Liver (tissue), 9 donors: ENCODE results near the gene CEP57. TPM values are rescaled to one million over a fixed set of nuclear protein-coding genes. Genes with fewer than 3 reads are reported as not detected.

ENCODE experiments used
- DNase-seq: peaks from one replicate; pipeline ENCODE4 v3.0.0-alpha.2; 2017; ENCODE audit warnings: low spot score
- H3K27ac ChIP-seq, 2 donors: one replicate each; pipeline ENCODE4 v1.7.0; 2013; ENCODE audit warnings: inconsistent platforms in 2 of 2, low read length in 2 of 2, control low read depth in 1 of 2, low read depth in 1 of 2, mild to moderate bottlenecking in 1 of 2
- H3K27me3 ChIP-seq, 4 donors: one replicate each; pipeline versions ENCODE4 v1.6.1 to v1.7.0; 2013; ENCODE audit warnings: low read length in 3 of 4, inconsistent platforms in 1 of 4, mild to moderate bottlenecking in 1 of 4, moderate library complexity in 1 of 4; ENCODE audit not compliant: control insufficient read depth in 4 of 4, insufficient read depth in 4 of 4
- H3K36me3 ChIP-seq, 4 donors: one replicate each; pipeline versions ENCODE4 v1.6.1 to v1.7.0; 2013; ENCODE audit warnings: low read length in 3 of 4, mild to moderate bottlenecking in 3 of 4, low read depth in 1 of 4, moderate library complexity in 1 of 4; ENCODE audit not compliant: control insufficient read depth in 4 of 4, insufficient read depth in 3 of 4
- H3K4me1 ChIP-seq, 4 donors: one replicate each; pipeline versions ENCODE4 v1.6.1 to v1.7.0; 2013; ENCODE audit warnings: low read length in 3 of 4, mild to moderate bottlenecking in 3 of 4, moderate library complexity in 1 of 4; ENCODE audit not compliant: control insufficient read depth in 4 of 4, insufficient read depth in 4 of 4
- H3K4me3 ChIP-seq, 3 donors: one replicate each; pipeline versions ENCODE4 v1.6.1 to v1.7.0; 2013; ENCODE audit warnings: low read length in 3 of 3, control low read depth in 1 of 3, low read depth in 1 of 3, mild to moderate bottlenecking in 1 of 3
- H3K9ac ChIP-seq, 2 donors: one replicate each; pipeline ENCODE4 v1.7.0; 2013; ENCODE audit warnings: low read length in 2 of 2, mild to moderate bottlenecking in 2 of 2, moderate library complexity in 2 of 2, control low read depth in 1 of 2, low read depth in 1 of 2
- H3K9me3 ChIP-seq, 4 donors: one replicate each; pipeline versions ENCODE4 v1.6.1 to v1.7.0; 2013; ENCODE audit warnings: low read length in 3 of 4; ENCODE audit not compliant: control insufficient read depth in 4 of 4
- ATF3 ChIP-seq: IDR thresholded peaks from 2 replicates; pipeline ENCODE4 v1.6.1; 2016; ENCODE audit warnings: antibody characterized with exemption
- FOXA1 ChIP-seq: IDR thresholded peaks from 2 replicates; pipeline ENCODE4 v1.6.1; 2016; ENCODE audit warnings: antibody characterized with exemption
- FOXA2 ChIP-seq: IDR thresholded peaks from 2 replicates; pipeline ENCODE4 v1.6.1; 2016; ENCODE audit warnings: antibody characterized with exemption
- GABPA ChIP-seq, 2 donors: IDR thresholded peaks in 1 of 2; conservative IDR thresholded peaks in 1 of 2; 2 replicates each; pipeline ENCODE4 v1.6.1; 2016; ENCODE audit warnings: antibody characterized with exemption in 2 of 2, mild to moderate bottlenecking in 1 of 2, moderate library complexity in 1 of 2
- HNF4A ChIP-seq, 2 donors: conservative IDR thresholded peaks; 2 replicates each; pipeline ENCODE4 v1.6.1; 2016; ENCODE audit warnings: antibody characterized with exemption in 2 of 2, mild to moderate bottlenecking in 2 of 2
- HNF4G ChIP-seq: IDR thresholded peaks from 2 replicates; pipeline ENCODE4 v1.6.1; 2016; ENCODE audit warnings: antibody characterized with exemption
- JUND ChIP-seq, 2 donors: IDR thresholded peaks; 2 replicates each; pipeline ENCODE4 v1.6.1; 2016; ENCODE audit warnings: antibody characterized with exemption in 2 of 2
- MAX ChIP-seq: IDR thresholded peaks from 2 replicates; pipeline ENCODE4 v1.6.1; 2016; ENCODE audit warnings: antibody characterized with exemption
- NR2F2 ChIP-seq: IDR thresholded peaks from 2 replicates; pipeline ENCODE4 v1.6.1; 2016; ENCODE audit warnings: antibody characterized with exemption
- RAD21 ChIP-seq, 2 donors: IDR thresholded peaks; 2 replicates each; pipeline ENCODE4 v1.6.1; 2016; ENCODE audit warnings: antibody characterized with exemption in 2 of 2, mild to moderate bottlenecking in 2 of 2
- RXRA ChIP-seq, 2 donors: IDR thresholded peaks; 2 replicates each; pipeline ENCODE4 v1.6.1; 2017 to 2018; ENCODE audit warnings: antibody characterized with exemption in 2 of 2, mild to moderate bottlenecking in 1 of 2
- SP1 ChIP-seq: IDR thresholded peaks from 2 replicates; pipeline ENCODE4 v1.6.1; 2018; ENCODE audit warnings: antibody characterized with exemption, mild to moderate bottlenecking
- TAF1 ChIP-seq: conservative IDR thresholded peaks from 2 replicates; pipeline ENCODE4 v1.6.1; 2016; ENCODE audit warnings: antibody characterized with exemption, mild to moderate bottlenecking
- YY1 ChIP-seq: IDR thresholded peaks from 2 replicates; pipeline ENCODE4 v1.6.1; 2016; ENCODE audit warnings: antibody characterized with exemption, mild to moderate bottlenecking
- ZBTB33 ChIP-seq: IDR thresholded peaks from 2 replicates; pipeline ENCODE4 v1.6.1; 2016; ENCODE audit warnings: antibody characterized with exemption
- WGBS: extraction: QIAGEN DNeasy Blood & Tissue Kit; methylation state at CpG from one replicate; pipeline ENCODE4 v1.1.7; 2013; 5-methylcytosine and 5-hydroxymethylcytosine counted together
- polyA plus RNA-seq, 2 donors: library from polyadenylated mRNA; stranded (reverse) in 1 of 2; unstranded in 1 of 2; fragments of 200-250 nt in 1 of 2; fragments of >200 nt in 1 of 2; fragmentation: Nextera tagmentation in 1 of 2; extraction: Ambion mirVana in 1 of 2; gene quantifications; one replicate each; pipeline versions ENCODE4 v1.2.1 to v1.2.3, GENCODE V29; 2013 to 2015
- total RNA-seq, 2 donors: library from RNA; depleted of rRNA; stranded (reverse); fragments of >200 nt; gene quantifications; one replicate each; pipeline ENCODE4 v1.2.3, GENCODE V29; 2014
- TF ChIP-seq, protein P1 (sequence below): IDR thresholded peaks from 2 replicates; pipeline ENCODE4 v1.6.1; 2016; ENCODE audit warnings: antibody characterized with exemption, mild to moderate bottlenecking
- TF ChIP-seq, protein P2 (sequence below): fragments of 150-350 bp; IDR thresholded peaks from 2 replicates; pipeline ENCODE4 v1.5.1; 2017; ENCODE audit warnings: improper control_type of control experiment, low read depth, low read length; ENCODE audit not compliant: missing input control
- donor health status: healthy.
- donor health status: healthy.
- donor health status: healthy.
- donor health status: healthy.
- donor health status: healthy.

CEP57 gene
- total and polyA plus RNA-seq, 4 donors: 11.2 to 32.8 (median 31.1) TPM

- Histone ChIP-seq H3K9ac (peak overlapping the region; percentile 61 to 100), H3K27me3 (no peaks in the 10 kb centered on the region), H3K9me3 (no peaks in the 10 kb centered on the region), H3K4me3 (peak overlapping the region; percentile 33 to 96 (median 93)), H3K36me3 (peaks cover 0 to under 1% (median 0%) of the 10 kb centered on the region in 4 donors), H3K27ac (peak overlapping the region; percentile 99), H3K4me1 (peaks cover 11 to 50% (median 23%) of the 10 kb centered on the region in 4 donors)
- 74% methylated on average over 8 of the region's 8 CpGs for WGBS
- DNase-seq: no peak
- TF ChIP-seq JUND (IDR thresholded peaks at IDR 0.05) (no peak), ATF3 (no peak), HNF4A (conservative IDR thresholded peaks at IDR 0.05) (no peak), MAX (no peak), HNF4G (no peak), ZBTB33 (no peak), SP1 (no peak)
- TF ChIP-seq, protein P1, sequence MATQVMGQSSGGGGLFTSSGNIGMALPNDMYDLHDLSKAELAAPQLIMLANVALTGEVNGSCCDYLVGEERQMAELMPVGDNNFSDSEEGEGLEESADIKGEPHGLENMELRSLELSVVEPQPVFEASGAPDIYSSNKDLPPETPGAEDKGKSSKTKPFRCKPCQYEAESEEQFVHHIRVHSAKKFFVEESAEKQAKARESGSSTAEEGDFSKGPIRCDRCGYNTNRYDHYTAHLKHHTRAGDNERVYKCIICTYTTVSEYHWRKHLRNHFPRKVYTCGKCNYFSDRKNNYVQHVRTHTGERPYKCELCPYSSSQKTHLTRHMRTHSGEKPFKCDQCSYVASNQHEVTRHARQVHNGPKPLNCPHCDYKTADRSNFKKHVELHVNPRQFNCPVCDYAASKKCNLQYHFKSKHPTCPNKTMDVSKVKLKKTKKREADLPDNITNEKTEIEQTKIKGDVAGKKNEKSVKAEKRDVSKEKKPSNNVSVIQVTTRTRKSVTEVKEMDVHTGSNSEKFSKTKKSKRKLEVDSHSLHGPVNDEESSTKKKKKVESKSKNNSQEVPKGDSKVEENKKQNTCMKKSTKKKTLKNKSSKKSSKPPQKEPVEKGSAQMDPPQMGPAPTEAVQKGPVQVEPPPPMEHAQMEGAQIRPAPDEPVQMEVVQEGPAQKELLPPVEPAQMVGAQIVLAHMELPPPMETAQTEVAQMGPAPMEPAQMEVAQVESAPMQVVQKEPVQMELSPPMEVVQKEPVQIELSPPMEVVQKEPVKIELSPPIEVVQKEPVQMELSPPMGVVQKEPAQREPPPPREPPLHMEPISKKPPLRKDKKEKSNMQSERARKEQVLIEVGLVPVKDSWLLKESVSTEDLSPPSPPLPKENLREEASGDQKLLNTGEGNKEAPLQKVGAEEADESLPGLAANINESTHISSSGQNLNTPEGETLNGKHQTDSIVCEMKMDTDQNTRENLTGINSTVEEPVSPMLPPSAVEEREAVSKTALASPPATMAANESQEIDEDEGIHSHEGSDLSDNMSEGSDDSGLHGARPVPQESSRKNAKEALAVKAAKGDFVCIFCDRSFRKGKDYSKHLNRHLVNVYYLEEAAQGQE: no peak
- TF ChIP-seq, protein P2, sequence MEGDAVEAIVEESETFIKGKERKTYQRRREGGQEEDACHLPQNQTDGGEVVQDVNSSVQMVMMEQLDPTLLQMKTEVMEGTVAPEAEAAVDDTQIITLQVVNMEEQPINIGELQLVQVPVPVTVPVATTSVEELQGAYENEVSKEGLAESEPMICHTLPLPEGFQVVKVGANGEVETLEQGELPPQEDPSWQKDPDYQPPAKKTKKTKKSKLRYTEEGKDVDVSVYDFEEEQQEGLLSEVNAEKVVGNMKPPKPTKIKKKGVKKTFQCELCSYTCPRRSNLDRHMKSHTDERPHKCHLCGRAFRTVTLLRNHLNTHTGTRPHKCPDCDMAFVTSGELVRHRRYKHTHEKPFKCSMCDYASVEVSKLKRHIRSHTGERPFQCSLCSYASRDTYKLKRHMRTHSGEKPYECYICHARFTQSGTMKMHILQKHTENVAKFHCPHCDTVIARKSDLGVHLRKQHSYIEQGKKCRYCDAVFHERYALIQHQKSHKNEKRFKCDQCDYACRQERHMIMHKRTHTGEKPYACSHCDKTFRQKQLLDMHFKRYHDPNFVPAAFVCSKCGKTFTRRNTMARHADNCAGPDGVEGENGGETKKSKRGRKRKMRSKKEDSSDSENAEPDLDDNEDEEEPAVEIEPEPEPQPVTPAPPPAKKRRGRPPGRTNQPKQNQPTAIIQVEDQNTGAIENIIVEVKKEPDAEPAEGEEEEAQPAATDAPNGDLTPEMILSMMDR: no peak
Measured at GRCh38 chr11:95792200-95792599, 1.9 kb downstream of the CEP57 start.

DNA sequence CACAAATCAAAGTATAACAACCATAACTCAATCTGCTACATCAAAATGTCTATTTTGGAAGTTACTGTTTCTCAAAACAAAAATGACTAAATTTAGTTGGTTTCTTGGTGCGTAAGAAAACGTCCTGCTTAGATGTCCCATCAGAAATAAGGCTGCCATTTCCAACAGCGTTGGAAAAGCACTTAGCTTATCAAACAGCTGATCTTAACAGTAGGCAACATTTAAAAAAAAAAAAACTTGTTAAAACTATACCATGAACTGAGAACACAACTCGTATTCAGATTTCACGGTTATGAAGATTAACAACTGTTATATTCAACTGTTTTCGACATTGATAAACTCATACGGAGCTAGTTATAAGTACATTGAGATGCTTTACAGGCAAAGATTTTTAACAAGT lies 2.4 kb downstream of the CEP57 start:
- 95% methylated on average over 7 of the region's 7 CpGs for WGBS
- no peak for DNase-seq
- H3K9ac ChIP-seq: peak overlapping the region in 1 of 2 donors; percentile 100
- peak overlapping the region in 1 of 3 donors; percentile 33 for H3K4me3 ChIP-seq
- H3K27me3 ChIP-seq: no peaks in the 10 kb centered on the region
- H3K27ac ChIP-seq: peak overlapping the region in 1 of 2 donors; percentile 23
- H3K36me3 ChIP-seq: no peaks in the 10 kb centered on the region
- H3K4me1 ChIP-seq: peaks cover 11 to 50% (median 23%) of the 10 kb centered on the region in 4 donors
- H3K9me3 ChIP-seq: no peaks in the 10 kb centered on the region
- TF ChIP-seq RXRA (IDR thresholded peaks at IDR 0.05): no peak
- TF ChIP-seq HNF4A (conservative IDR thresholded peaks at IDR 0.05): no peak
- TF ChIP-seq TAF1: no peak
- no peak for TF ChIP-seq JUND (IDR thresholded peaks at IDR 0.05)
- no peak for TF ChIP-seq ATF3
- no peak for TF ChIP-seq SP1
- TF ChIP-seq, protein P2: no peak
- TF ChIP-seq FOXA2: no peak
- TF ChIP-seq GABPA (IDR thresholded peaks at IDR 0.05 in 1 of 2, conservative IDR thresholded peaks at IDR 0.05 in 1 of 2): no peak
- TF ChIP-seq NR2F2: no peak
- no peak for TF ChIP-seq HNF4G
- TF ChIP-seq FOXA1: no peak
- no peak for TF ChIP-seq RAD21 (IDR thresholded peaks at IDR 0.05)
- no peak for TF ChIP-seq MAX
- no peak for TF ChIP-seq YY1
